Activated T-cell treated with anti-CD3 and anti-CD28 coated beads, Interleukin-2, amount 50 U/mL, for 72 hours (primary cell): ENCODE measurements around the gene FAM168A. TPM values are rescaled to one million over a fixed set of nuclear protein-coding genes. Genes with fewer than 3 reads are reported as not detected.
A peak's percentile ranks its signal among the peaks of the same experiment; 100 is the strongest.

Source experiments
- ATAC-seq, 2 donors: fragments of 150-1000 bp; cut with Tn5 transposase; replicated peaks in 1 of 2; 2 replicates each; pipeline ENCODE4 v1.10.0; 2021; ENCODE audit warnings: moderate library complexity in 2 of 2, mild to moderate bottlenecking in 1 of 2
- DNase-seq, 2 donors: peaks; one replicate each; pipeline ENCODE4 v3.0.0; 2021 to 2022; ENCODE audit warnings: mixed read lengths in 1 of 2
- H3K27ac Mint-ChIP-seq: one replicate; pipeline ENCODE4 v1.8.0; 2022; ENCODE audit warnings: mild to moderate bottlenecking, moderate library complexity, mixed read lengths
- H3K27me3 Mint-ChIP-seq: one replicate; pipeline ENCODE4 v1.8.0; 2022; ENCODE audit warnings: low read depth, mixed read lengths
- H3K36me3 Mint-ChIP-seq, 2 donors: one replicate each; pipeline ENCODE4 v1.8.0; 2022; ENCODE audit warnings: mixed read lengths in 2 of 2, mild to moderate bottlenecking in 1 of 2; ENCODE audit not compliant: insufficient read depth in 2 of 2
- H3K4me1 Mint-ChIP-seq: one replicate; pipeline ENCODE4 v1.8.0; 2022; ENCODE audit warnings: low read depth, mixed read lengths
- H3K4me3 Mint-ChIP-seq, 2 donors: one replicate each; pipeline ENCODE4 v1.8.0; 2022; ENCODE audit warnings: mild to moderate bottlenecking in 2 of 2, mixed read lengths in 2 of 2, moderate library complexity in 2 of 2
- H3K9me3 Mint-ChIP-seq, 2 donors: one replicate each; pipeline ENCODE4 v1.8.0; 2022; ENCODE audit warnings: mixed read lengths in 2 of 2
- total RNA-seq, 2 donors: library from RNA; stranded (reverse); gene quantifications; one replicate each; pipeline ENCODE4 v1.2.3, GENCODE V29; 2022

The FAM168A gene
- total RNA-seq, 2 donors from 2014 or later: 21.5 to 23.5 TPM

- ATAC-seq: no peak
- Mint-ChIP-seq H3K27ac (peak overlapping the region; percentile 10), H3K27me3 (no peaks in the 10 kb centered on the region), H3K4me1 (peaks cover 26% of the 10 kb centered on the region), H3K9me3 (no peaks in the 10 kb centered on the region), H3K4me3 (peak overlapping the region in 1 of 2 donors; percentile 3), H3K36me3 (peaks cover 0 to 7% of the 10 kb centered on the region in 2 donors)
- no peak for DNase-seq
Measured at GRCh38 chr11:73519266-73519665, 78.6 kb downstream of the FAM168A start.

GRCh38 chr11:73518195-73518594 lies 79.7 kb downstream of the FAM168A start:
- ATAC-seq (no peak), DNase-seq (no peak)
- Mint-ChIP-seq H3K27me3 (no peaks in the 10 kb centered on the region), H3K36me3 (peaks cover 0 to 3% of the 10 kb centered on the region in 2 donors), H3K9me3 (no peaks in the 10 kb centered on the region), H3K4me1 (peaks cover 26% of the 10 kb centered on the region), H3K27ac (no peak overlapping the region), H3K4me3 (no peak overlapping the region)

GRCh38 chr11:73516080-73516479 lies 81.8 kb downstream of the FAM168A start:
- Mint-ChIP-seq H3K27ac (no peak overlapping the region), H3K4me3 (no peak overlapping the region), H3K36me3 (no peaks in the 10 kb centered on the region), H3K9me3 (no peaks in the 10 kb centered on the region), H3K27me3 (no peaks in the 10 kb centered on the region), H3K4me1 (peaks cover 16% of the 10 kb centered on the region)
- ATAC-seq: no peak
- no peak for DNase-seq

GRCh38 chr11:73513707-73514106 lies 84.2 kb downstream of the FAM168A start:
- Mint-ChIP-seq H3K9me3 (peaks cover 2% of the 10 kb centered on the region in 2 donors), H3K36me3 (peaks cover 0 to 2% of the 10 kb centered on the region in 2 donors), H3K4me3 (no peak overlapping the region), H3K27ac (no peak overlapping the region), H3K4me1 (no peaks in the 10 kb centered on the region), H3K27me3 (no peaks in the 10 kb centered on the region)
- ATAC-seq: no peak
- no peak for DNase-seq

- peaks cover 2% of the 10 kb centered on the region in 2 donors for H3K9me3 Mint-ChIP-seq
- peaks cover 0 to 2% of the 10 kb centered on the region in 2 donors for H3K36me3 Mint-ChIP-seq
- no peaks in the 10 kb centered on the region for H3K27me3 Mint-ChIP-seq
- ATAC-seq (no peak), DNase-seq (no peak)
- H3K4me1 Mint-ChIP-seq: no peaks in the 10 kb centered on the region
- H3K27ac Mint-ChIP-seq: no peak overlapping the region
- no peak overlapping the region for H3K4me3 Mint-ChIP-seq
Measured at GRCh38 chr11:73510877-73511276, 87.0 kb downstream of the FAM168A start.

GRCh38 chr11:73510106-73510505 lies 87.8 kb downstream of the FAM168A start:
- Mint-ChIP-seq H3K4me1 (no peaks in the 10 kb centered on the region), H3K36me3 (peaks cover 0 to 2% of the 10 kb centered on the region in 2 donors), H3K27me3 (no peaks in the 10 kb centered on the region), H3K9me3 (peaks cover 2% of the 10 kb centered on the region in 2 donors), H3K27ac (no peak overlapping the region), H3K4me3 (no peak overlapping the region)
- DNase-seq: no peak
- ATAC-seq: no peak

GRCh38 chr11:73509188-73509587 lies 88.7 kb downstream of the FAM168A start:
- H3K4me1 Mint-ChIP-seq: no peaks in the 10 kb centered on the region
- H3K27ac Mint-ChIP-seq: no peak overlapping the region
- H3K4me3 Mint-ChIP-seq: no peak overlapping the region
- H3K36me3 Mint-ChIP-seq: peaks cover 2% of the 10 kb centered on the region in 2 donors
- H3K27me3 Mint-ChIP-seq: no peaks in the 10 kb centered on the region
- DNase-seq (no peak), ATAC-seq (no peak)
- H3K9me3 Mint-ChIP-seq: peaks cover 2 to 6% of the 10 kb centered on the region in 2 donors

- Mint-ChIP-seq H3K27ac (no peak overlapping the region), H3K27me3 (no peaks in the 10 kb centered on the region), H3K4me3 (no peak overlapping the region), H3K36me3 (peaks cover 8 to 9% of the 10 kb centered on the region in 2 donors), H3K4me1 (no peaks in the 10 kb centered on the region), H3K9me3 (peaks cover 2 to 8% of the 10 kb centered on the region in 2 donors)
- DNase-seq: no peak
- no peak for ATAC-seq
Measured at GRCh38 chr11:73508243-73509176, 89.4 kb downstream of the FAM168A start.

- DNase-seq: no peak
Measured at GRCh38 chr11:73507086-73507485, 90.8 kb downstream of the FAM168A start.

GRCh38 chr11:73506038-73506437 lies 91.9 kb downstream of the FAM168A start:
- peaks cover 2 to 12% of the 10 kb centered on the region in 2 donors for H3K9me3 Mint-ChIP-seq
- H3K27me3 Mint-ChIP-seq: no peaks in the 10 kb centered on the region
- peaks cover 10 to 15% of the 10 kb centered on the region in 2 donors for H3K36me3 Mint-ChIP-seq
- DNase-seq (no peak), ATAC-seq (no peak)
- no peak overlapping the region for H3K4me3 Mint-ChIP-seq
- no peak overlapping the region for H3K27ac Mint-ChIP-seq
- peaks cover 13% of the 10 kb centered on the region for H3K4me1 Mint-ChIP-seq

More at GRCh38 chr11:73507086-73507485, 90.8 kb downstream of the FAM168A start:
- Mint-ChIP-seq H3K4me1 (peaks cover 2% of the 10 kb centered on the region), H3K27ac (no peak overlapping the region), H3K36me3 (peaks cover 9 to 15% of the 10 kb centered on the region in 2 donors), H3K27me3 (no peaks in the 10 kb centered on the region), H3K9me3 (peaks cover 2 to 12% of the 10 kb centered on the region in 2 donors), H3K4me3 (no peak overlapping the region)
- no peak for ATAC-seq

GRCh38 chr11:73498343-73498742 lies 99.6 kb downstream of the FAM168A start:
- Mint-ChIP-seq H3K27ac (no peak overlapping the region), H3K9me3 (peaks cover 0 to 7% of the 10 kb centered on the region in 2 donors), H3K36me3 (peaks cover 6 to 10% of the 10 kb centered on the region in 2 donors), H3K27me3 (no peaks in the 10 kb centered on the region), H3K4me1 (peaks cover 13% of the 10 kb centered on the region), H3K4me3 (no peak overlapping the region)
- no peak for DNase-seq
- ATAC-seq: no peak

- Mint-ChIP-seq H3K27ac (no peak overlapping the region), H3K4me3 (no peak overlapping the region), H3K4me1 (peaks cover 2% of the 10 kb centered on the region), H3K36me3 (peaks cover 4 to 5% of the 10 kb centered on the region in 2 donors), H3K27me3 (no peaks in the 10 kb centered on the region), H3K9me3 (peaks cover 0 to 4% of the 10 kb centered on the region in 2 donors)
- ATAC-seq: no peak
- DNase-seq: no peak
Measured at GRCh38 chr11:73496134-73496533, 101.8 kb downstream of the FAM168A start.

GRCh38 chr11:73495731-73496130 lies 102.2 kb downstream of the FAM168A start:
- Mint-ChIP-seq H3K36me3 (peaks cover 4 to 5% of the 10 kb centered on the region in 2 donors), H3K27me3 (no peaks in the 10 kb centered on the region), H3K9me3 (peaks cover 0 to 4% of the 10 kb centered on the region in 2 donors), H3K4me3 (no peak overlapping the region), H3K27ac (no peak overlapping the region), H3K4me1 (no peaks in the 10 kb centered on the region)
- ATAC-seq: no peak
- DNase-seq: no peak
